Osteoblast (primary cell): Measurements from ENCODE around the gene LHPP. TPM values are rescaled to one million over a fixed set of nuclear protein-coding genes. Genes with fewer than 3 reads are reported as not detected.

Source experiments
- DNase-seq: peaks from one replicate; pipeline ENCODE4 v3.0.0; 2011; ENCODE audit warnings: low spot score, mixed read lengths; ENCODE audit not compliant: insufficient read length; ENCODE audit errors: missing footprints
- H2AFZ ChIP-seq: 2 replicates; pipeline ENCODE4 v1.6.0; 2011; ENCODE audit warnings: mild to moderate bottlenecking, low read length
- H3K27ac ChIP-seq: 2 replicates; pipeline ENCODE4 v1.5.1; 2011; ENCODE audit warnings: mild to moderate bottlenecking, low read depth, low read length, moderate library complexity
- H3K27me3 ChIP-seq: 2 replicates; pipeline ENCODE4 v1.6.0; 2012; ENCODE audit warnings: mild to moderate bottlenecking, control low read depth, inconsistent platforms, low read length, moderate library complexity; ENCODE audit not compliant: insufficient read depth
- H3K36me3 ChIP-seq: 2 replicates; pipeline ENCODE4 v1.5.1; 2011; ENCODE audit warnings: mild to moderate bottlenecking, low read length, control low read depth, moderate library complexity; ENCODE audit not compliant: insufficient read depth
- H3K4me1 ChIP-seq: 2 replicates; pipeline ENCODE4 v1.5.1; 2011; ENCODE audit warnings: mild to moderate bottlenecking, low read length, control low read depth, moderate library complexity; ENCODE audit not compliant: insufficient read depth
- H3K4me2 ChIP-seq: 2 replicates; pipeline ENCODE4 v1.6.0; 2011; ENCODE audit warnings: mild to moderate bottlenecking, low read length; ENCODE audit not compliant: insufficient read depth
- H3K4me3 ChIP-seq: fragments of 200-600 bp; sonication (generic); 3 replicates; pipeline ENCODE4 v1.5.1; 2012; ENCODE audit warnings: mild to moderate bottlenecking, low read length, inconsistent platforms; ENCODE audit not compliant: insufficient read depth
- H3K79me2 ChIP-seq: 2 replicates; pipeline ENCODE4 v1.6.0; 2012; ENCODE audit warnings: mild to moderate bottlenecking, low read length, control low read depth, inconsistent platforms; ENCODE audit not compliant: insufficient read depth
- H3K9me3 ChIP-seq: 2 replicates; pipeline ENCODE4 v1.5.1; 2011; ENCODE audit warnings: low read depth, low read length, control low read depth
- H4K20me1 ChIP-seq: 2 replicates; pipeline ENCODE4 v1.6.0; 2012; ENCODE audit warnings: mild to moderate bottlenecking, low read length, control low read depth; ENCODE audit not compliant: insufficient read depth
- CTCF ChIP-seq: IDR thresholded peaks from 2 replicates; pipeline ENCODE4 v1.5.1; 2011; ENCODE audit warnings: mild to moderate bottlenecking, low read depth, low read length, moderate library complexity; ENCODE audit errors: extremely low read depth
- total RNA-seq: library from RNA; depleted of rRNA; stranded (reverse); fragments of >200 nt; gene quantifications from 2 replicates; pipeline ENCODE4 v1.2.3, GENCODE V29; 2012

Gene LHPP
- total RNA-seq, 1 donor = 17.7 TPM

GRCh38 chr10:124568339-124568738, 106.7 kb downstream of the LHPP start:
- no peak overlapping the region for H2AFZ ChIP-seq
- TF ChIP-seq CTCF = no peak
- no peaks in the 10 kb centered on the region for H4K20me1 ChIP-seq
- no peaks in the 10 kb centered on the region for H3K9me3 ChIP-seq
- no peaks in the 10 kb centered on the region for H3K27me3 ChIP-seq
- no peaks in the 10 kb centered on the region for H3K36me3 ChIP-seq
- no peak overlapping the region for H3K27ac ChIP-seq
- H3K4me3 ChIP-seq = no peak overlapping the region
- H3K79me2 ChIP-seq = no peaks in the 10 kb centered on the region
- no peak overlapping the region for H3K4me2 ChIP-seq
- no peaks in the 10 kb centered on the region for H3K4me1 ChIP-seq
- peak; percentile 35 for DNase-seq

GRCh38 chr10:124568848-124569622, 107.4 kb downstream of the LHPP start:
- Histone ChIP-seq H3K4me3 (no peak overlapping the region), H3K9me3 (no peaks in the 10 kb centered on the region), H3K27me3 (no peaks in the 10 kb centered on the region), H3K36me3 (no peaks in the 10 kb centered on the region), H3K79me2 (no peaks in the 10 kb centered on the region), H2AFZ (no peak overlapping the region), H3K4me2 (no peak overlapping the region), H3K27ac (no peak overlapping the region), H4K20me1 (no peaks in the 10 kb centered on the region), H3K4me1 (no peaks in the 10 kb centered on the region)
- peak; percentile 55 for DNase-seq
- no peak for TF ChIP-seq CTCF

- H4K20me1 ChIP-seq = no peaks in the 10 kb centered on the region
- H3K27ac ChIP-seq = no peak overlapping the region
- H3K36me3 ChIP-seq = no peaks in the 10 kb centered on the region
- H3K4me3 ChIP-seq = no peak overlapping the region
- no peaks in the 10 kb centered on the region for H3K79me2 ChIP-seq
- H3K27me3 ChIP-seq = no peaks in the 10 kb centered on the region
- no peak overlapping the region for H3K4me2 ChIP-seq
- H2AFZ ChIP-seq = no peak overlapping the region
- DNase-seq = peak; percentile 72
- TF ChIP-seq CTCF = no peak
- no peaks in the 10 kb centered on the region for H3K4me1 ChIP-seq
- no peaks in the 10 kb centered on the region for H3K9me3 ChIP-seq
Observed at GRCh38 chr10:124569623-124570470, 108.2 kb downstream of the LHPP start.

GRCh38 chr10:124570646-124571045, 109.0 kb downstream of the LHPP start:
- Histone ChIP-seq H2AFZ (no peak overlapping the region), H3K79me2 (no peaks in the 10 kb centered on the region), H3K27ac (no peak overlapping the region), H3K9me3 (no peaks in the 10 kb centered on the region), H3K4me3 (no peak overlapping the region), H3K4me2 (no peak overlapping the region), H3K36me3 (no peaks in the 10 kb centered on the region), H3K27me3 (no peaks in the 10 kb centered on the region), H3K4me1 (no peaks in the 10 kb centered on the region), H4K20me1 (no peaks in the 10 kb centered on the region)
- TF ChIP-seq CTCF = no peak
- peak; percentile 25 for DNase-seq
